GM08714 (cell line): ENCODE measurements around the gene HCST.
"Not testable (repeated sequence)": the region's sequence is repeated elsewhere in the genome, so short reads cannot be mapped to it uniquely, and the experiment has no call there.

Source experiments
- H3K4me3 ChIP-seq: fragments of 200-500 bp; sonication (Bioruptor generic); 2 replicates; pipeline ENCODE4 v1.5.1; 2014; ENCODE audit warnings: mild to moderate bottlenecking, low read length, inconsistent platforms
- ZNF274 ChIP-seq: IDR thresholded peaks from 2 replicates; pipeline ENCODE4 v1.6.1; 2012; ENCODE audit warnings: mild to moderate bottlenecking, low read depth, low read length

The HCST gene

GRCh38 chr19:35901854-35902661 is at the start of gene HCST:
Gene HCST (plus strand): TSS chr19:35902529. CDS start chr19:35902594, 65 bp downstream.
- no peak for TF ChIP-seq ZNF274
- peak within 1 kb of the TSS; percentile 54; the same call in 1 of the 2 replicates for H3K4me3 ChIP-seq

GRCh38 chr19:35853038-35853756 is 49.1 kb upstream of the HCST start:
- TF ChIP-seq ZNF274: no peak
- no peak overlapping the region for H3K4me3 ChIP-seq

GRCh38 chr19:35856546-35857149 is 45.7 kb upstream of the HCST start, which contains the start of gene KIRREL2:
Gene KIRREL2 (plus strand): TSS chr19:35856911. CDS start chr19:35857120, 209 bp downstream.
- no peak within 1 kb of the TSS; the same call in 1 of the 2 replicates for H3K4me3 ChIP-seq
- TF ChIP-seq ZNF274: no peak

GRCh38 chr19:35858311-35858710 is 44.0 kb upstream of the HCST start:
- no peak overlapping the region for H3K4me3 ChIP-seq
- TF ChIP-seq ZNF274: no peak

- H3K4me3 ChIP-seq: no peak overlapping the region
- TF ChIP-seq ZNF274: no peak
These were observed 42.9 kb upstream of the HCST start for GRCh38 chr19:35859414-35859813.

GRCh38 chr19:35860436-35860817 is 41.9 kb upstream of the HCST start:
- H3K4me3 ChIP-seq: no peak overlapping the region
- TF ChIP-seq ZNF274: no peak

- no peak overlapping the region for H3K4me3 ChIP-seq
- TF ChIP-seq ZNF274: no peak
These were observed 41.3 kb upstream of the HCST start for GRCh38 chr19:35860818-35861639.

- H3K4me3 ChIP-seq: no peak overlapping the region
- TF ChIP-seq ZNF274: no peak
These were observed 40.6 kb upstream of the HCST start for GRCh38 chr19:35861640-35862160.

GRCh38 chr19:35862528-35862927 is 39.8 kb upstream of the HCST start:
- no peak overlapping the region for H3K4me3 ChIP-seq
- TF ChIP-seq ZNF274: no peak

- no peak for TF ChIP-seq ZNF274
- no peak overlapping the region for H3K4me3 ChIP-seq
These were observed 39.3 kb upstream of the HCST start for GRCh38 chr19:35863018-35863417.

- peak within 1 kb of the TSS; percentile 22; the same call in 1 of the 2 replicates for H3K4me3 ChIP-seq
- TF ChIP-seq ZNF274: no peak
These were observed 34.0 kb upstream of the HCST start, which contains the start of gene APLP1 for GRCh38 chr19:35868172-35868822. Gene APLP1 (plus strand): TSS chr19:35868574. CDS start chr19:35868637, 63 bp downstream.

- H3K4me3 ChIP-seq: peak overlapping the region; percentile 22; the same call in 1 of the 2 replicates
- TF ChIP-seq ZNF274: no peak
These were observed 33.5 kb upstream of the HCST start for GRCh38 chr19:35868823-35869326.

- TF ChIP-seq ZNF274: no peak
- H3K4me3 ChIP-seq: no peak overlapping the region; the same call in 1 of the 2 replicates
These were observed 32.8 kb upstream of the HCST start for GRCh38 chr19:35869327-35870123.

GRCh38 chr19:35870124-35870736 is 32.1 kb upstream of the HCST start:
- not testable (repeated sequence) for H3K4me3 ChIP-seq
